Endothelial cell of umbilical vein (primary cell): ENCODE measurements around the gene GDI1.

ENCODE experiments used
- EZH2 ChIP-seq: IDR thresholded peaks from 2 replicates; pipeline ENCODE4 v1.6.1; 2012; ENCODE audit warnings: borderline replicate concordance, low read depth, mild to moderate bottlenecking, moderate library complexity, low read length, inconsistent platforms; ENCODE audit not compliant: severe bottlenecking
- POLR2AphosphoS5 ChIP-seq: IDR thresholded peaks from 2 replicates; pipeline ENCODE4 v1.6.1; 2012; ENCODE audit warnings: low read depth, mild to moderate bottlenecking, control low read depth, low read length, moderate library complexity; ENCODE audit not compliant: insufficient read depth
- TF ChIP-seq, protein P1 (sequence below), 2 donors: IDR thresholded peaks; 1 replicate in 1 of 2; 2 replicates in 1 of 2; pipeline ENCODE4 v1.5.1; 2011; ENCODE audit warnings: low read length in 2 of 2, mild to moderate bottlenecking in 2 of 2, moderate library complexity in 2 of 2, control low read depth in 1 of 2, inconsistent platforms in 1 of 2, low read depth in 1 of 2; ENCODE audit not compliant: insufficient read depth in 1 of 2; ENCODE audit errors: extremely low read depth in 1 of 2

DNA sequence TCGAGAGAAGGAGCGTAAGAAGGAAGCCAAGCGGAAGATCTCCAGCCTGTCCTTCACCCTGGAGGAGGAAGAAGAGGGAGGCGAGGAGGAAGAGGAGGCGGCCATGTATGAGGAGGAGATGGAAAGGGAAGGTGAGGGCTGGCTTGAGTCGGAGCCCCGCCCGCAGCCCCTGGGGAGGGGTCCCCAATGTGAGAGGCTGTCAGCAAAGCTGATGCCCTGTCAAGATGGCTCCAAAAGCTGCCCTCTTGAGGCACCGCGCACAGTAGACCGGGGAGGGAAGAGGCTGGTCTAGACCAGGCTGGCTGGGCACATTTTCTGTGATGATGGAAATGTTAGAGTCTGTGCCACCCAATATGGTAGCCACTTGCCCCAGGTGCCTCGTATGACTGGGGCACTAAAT lies 9.5 kb downstream of the GDI1 start:
- TF ChIP-seq POLR2AphosphoS5 (no peak), EZH2 (no peak)
- TF ChIP-seq, protein P1, sequence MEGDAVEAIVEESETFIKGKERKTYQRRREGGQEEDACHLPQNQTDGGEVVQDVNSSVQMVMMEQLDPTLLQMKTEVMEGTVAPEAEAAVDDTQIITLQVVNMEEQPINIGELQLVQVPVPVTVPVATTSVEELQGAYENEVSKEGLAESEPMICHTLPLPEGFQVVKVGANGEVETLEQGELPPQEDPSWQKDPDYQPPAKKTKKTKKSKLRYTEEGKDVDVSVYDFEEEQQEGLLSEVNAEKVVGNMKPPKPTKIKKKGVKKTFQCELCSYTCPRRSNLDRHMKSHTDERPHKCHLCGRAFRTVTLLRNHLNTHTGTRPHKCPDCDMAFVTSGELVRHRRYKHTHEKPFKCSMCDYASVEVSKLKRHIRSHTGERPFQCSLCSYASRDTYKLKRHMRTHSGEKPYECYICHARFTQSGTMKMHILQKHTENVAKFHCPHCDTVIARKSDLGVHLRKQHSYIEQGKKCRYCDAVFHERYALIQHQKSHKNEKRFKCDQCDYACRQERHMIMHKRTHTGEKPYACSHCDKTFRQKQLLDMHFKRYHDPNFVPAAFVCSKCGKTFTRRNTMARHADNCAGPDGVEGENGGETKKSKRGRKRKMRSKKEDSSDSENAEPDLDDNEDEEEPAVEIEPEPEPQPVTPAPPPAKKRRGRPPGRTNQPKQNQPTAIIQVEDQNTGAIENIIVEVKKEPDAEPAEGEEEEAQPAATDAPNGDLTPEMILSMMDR (IDR thresholded peaks at IDR 0.05; ENCODE audit: extremely low read depth in 1 of 2, insufficient read depth in 1 of 2, low read depth in 1 of 2, low read length in 2 of 2): no peak
